NCI-H2081 (cell line): ENCODE results near the gene ZFHX3.

Experiments
- DNase-seq, 2 experiments: peaks; one replicate each; lab custom pipeline; 2025; lab: John Stamatoyannopoulos, UW

Gene ZFHX3

DNA sequence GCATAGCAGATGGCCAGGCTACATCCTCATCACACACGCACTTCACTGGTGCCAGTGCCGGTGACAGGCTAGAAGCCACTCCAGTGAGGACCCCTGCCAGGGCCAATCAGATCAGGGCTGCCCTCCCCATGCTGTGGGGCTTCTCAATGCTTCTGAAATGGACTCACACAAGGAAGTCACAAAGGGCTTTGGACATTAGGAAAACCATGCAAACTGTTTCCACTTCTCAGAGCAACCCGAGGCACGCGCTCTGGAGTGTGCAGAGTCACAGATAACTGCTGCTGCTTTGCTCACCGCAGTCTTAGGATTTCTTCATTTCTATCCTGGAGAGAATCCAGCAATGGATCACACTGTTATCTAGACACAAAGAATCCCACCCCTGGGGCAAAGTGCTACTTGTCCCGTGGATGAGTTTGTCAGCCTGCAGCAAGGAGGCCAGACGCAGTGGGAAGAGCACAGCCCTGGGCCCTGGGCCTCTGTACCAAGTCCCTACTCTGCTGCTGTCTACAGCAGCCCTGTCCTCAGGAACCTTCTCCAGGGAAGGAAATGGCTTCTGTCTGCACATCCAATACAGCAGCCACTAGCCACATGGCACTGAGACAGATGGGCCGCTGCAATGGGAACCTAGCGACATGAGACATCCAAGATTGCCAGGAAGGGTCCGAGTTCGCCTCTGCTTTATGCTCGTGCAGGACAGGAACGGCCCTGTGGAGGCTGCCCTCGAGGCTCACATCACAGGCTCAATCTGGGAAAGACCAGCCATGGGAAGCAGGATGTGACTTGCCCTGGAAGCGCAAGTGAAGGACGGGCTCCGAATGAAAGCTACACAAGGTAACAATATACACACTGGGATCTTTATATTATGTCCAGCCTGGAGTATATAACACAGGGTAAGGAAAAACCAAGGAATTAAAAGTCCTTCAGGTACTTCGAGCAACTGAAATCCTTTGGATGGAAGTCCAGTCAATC is 169.3 kb downstream of the ZFHX3 start:
- no peak for DNase-seq

- DNase-seq: no peak
These were observed 170.4 kb downstream of the ZFHX3 start for GRCh38 chr16:72877374-72878028.

DNA sequence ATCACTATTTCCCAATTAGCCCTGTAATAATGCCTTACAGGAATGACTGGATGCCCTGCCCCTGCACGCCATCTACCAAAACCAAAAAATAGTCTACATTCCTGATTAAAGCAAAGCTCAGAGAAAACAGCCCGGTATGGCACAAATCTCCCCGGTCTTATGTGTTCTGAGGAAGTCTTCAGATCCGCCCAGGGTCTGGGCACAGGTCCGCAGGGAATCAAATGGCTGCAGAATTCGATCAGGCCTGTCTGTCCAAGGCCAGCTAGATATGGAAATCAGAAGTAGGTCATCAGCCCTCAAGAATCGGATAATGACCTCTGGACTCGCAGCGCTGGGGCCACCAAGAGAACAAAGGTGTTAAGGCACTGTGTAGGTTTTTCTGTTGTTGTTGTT is 171.0 kb downstream of the ZFHX3 start:
- DNase-seq: no peak

DNA sequence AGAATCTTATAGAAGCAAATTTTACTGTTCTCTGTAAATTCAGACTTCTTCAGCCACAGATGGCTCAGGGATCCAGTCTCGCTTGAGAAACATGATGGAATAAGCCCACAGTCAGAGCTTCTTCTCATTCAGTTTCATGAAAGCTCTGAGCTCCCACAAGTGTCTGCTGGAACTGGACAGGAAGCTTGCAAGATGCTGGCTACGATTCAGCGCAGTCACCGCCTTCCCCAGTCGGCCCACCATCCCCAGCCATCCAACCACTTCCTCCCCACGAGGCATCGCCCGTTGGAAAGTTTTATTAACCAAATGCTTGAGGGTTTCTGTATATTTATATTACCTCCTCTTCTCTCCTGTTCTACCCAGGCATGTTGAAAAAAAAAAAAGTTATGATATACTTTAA is 171.7 kb downstream of the ZFHX3 start:
- no peak for DNase-seq

DNA sequence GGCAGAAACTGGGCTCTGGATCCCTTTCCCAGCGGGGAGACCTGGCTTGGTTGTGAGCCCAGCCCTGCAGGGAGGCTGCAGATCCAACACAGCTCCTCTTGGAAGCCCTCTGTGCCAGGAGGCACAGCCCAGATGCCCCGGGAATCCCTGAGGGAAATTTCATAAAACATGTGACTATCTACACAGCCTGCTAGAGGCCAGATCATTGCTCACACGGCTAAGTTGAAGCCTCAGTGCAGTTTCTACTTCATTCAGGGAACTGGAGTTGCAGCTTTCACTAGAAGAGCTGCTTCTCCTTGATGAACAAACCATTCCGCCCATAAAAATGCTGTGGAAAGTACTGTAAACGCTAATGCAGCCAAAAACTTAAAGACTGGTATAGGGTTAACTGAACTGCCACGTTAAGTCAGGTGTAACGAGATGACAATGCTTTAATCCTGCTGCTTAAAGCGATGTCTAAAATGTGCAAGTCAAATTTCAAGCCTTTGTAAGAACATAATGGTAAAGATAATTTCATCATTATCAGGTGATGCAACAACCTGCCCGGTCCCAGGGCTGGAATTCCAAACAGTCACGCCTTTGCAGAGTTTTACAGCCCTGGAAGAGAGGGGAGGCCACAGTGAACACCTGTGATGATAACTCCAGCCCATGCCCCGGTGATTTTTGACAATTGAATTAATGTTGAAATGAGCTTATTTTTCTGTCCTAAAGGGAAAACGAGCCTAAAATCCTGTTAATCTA is 172.5 kb downstream of the ZFHX3 start:
- no peak for DNase-seq

DNA sequence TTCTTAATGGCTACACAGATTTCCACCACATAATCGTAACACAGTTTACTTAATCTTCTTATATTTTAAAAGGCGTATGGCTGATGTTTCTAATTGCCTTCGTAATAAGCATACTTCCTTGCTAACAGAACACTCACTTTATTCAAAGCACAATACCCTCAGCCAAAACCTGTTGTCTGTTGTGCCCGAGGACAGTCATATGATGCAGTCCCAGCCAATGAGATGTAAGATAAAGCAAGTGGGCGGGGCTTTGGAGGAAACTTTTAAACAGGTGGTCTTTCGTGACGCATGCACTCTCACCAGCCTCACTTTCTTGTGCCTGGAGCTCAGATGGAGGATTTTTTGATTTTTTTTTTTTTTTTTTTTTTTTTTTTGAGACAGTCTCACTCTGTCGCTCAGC is 174.1 kb downstream of the ZFHX3 start:
- DNase-seq: no peak

- DNase-seq: no peak
These were observed 174.9 kb downstream of the ZFHX3 start for GRCh38 chr16:72873044-72873443.

DNA sequence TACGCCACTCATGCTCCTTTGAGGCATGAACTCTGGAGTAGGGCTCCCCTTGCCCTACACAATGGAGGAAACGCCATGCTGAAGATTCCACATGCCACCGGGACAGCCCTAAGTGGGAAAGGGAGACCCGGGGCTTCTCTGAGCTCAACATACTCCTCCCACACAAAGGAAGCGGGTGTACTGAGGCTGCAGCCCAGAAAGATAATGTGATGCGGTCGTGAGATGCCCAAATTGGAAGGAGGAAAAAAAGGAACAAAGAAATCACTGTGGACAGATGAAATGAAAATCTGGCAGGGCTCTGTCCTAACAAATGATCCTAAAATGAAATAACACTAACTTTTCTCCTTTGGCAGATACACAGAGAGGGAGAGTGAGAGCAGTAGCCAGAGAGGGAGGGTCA is 182.1 kb downstream of the ZFHX3 start:
- DNase-seq: no peak

GRCh38 chr16:72865258-72865657 is 182.7 kb downstream of the ZFHX3 start:
- DNase-seq: no peak

- no peak for DNase-seq
These were observed 183.6 kb downstream of the ZFHX3 start for GRCh38 chr16:72864130-72864833.

DNA sequence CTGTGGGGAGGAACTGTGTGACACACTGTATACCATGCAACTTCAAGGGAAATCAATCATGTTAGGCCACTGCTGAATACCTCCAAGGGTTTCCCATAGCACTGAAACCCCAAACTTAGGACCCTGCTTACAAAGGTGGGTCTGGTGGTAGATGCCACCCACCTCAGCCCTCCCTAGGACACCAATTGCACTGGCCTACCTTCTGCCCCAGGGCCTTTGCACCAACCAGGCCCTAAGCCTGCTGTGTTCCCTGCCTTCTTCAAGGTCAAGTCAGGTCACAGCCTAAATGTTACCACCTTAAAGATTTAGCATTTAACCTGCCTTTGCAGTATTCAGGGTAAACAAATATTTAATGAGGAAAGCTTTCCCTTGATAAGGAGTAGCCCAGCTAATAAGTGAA is 185.8 kb downstream of the ZFHX3 start:
- DNase-seq: no peak

GRCh38 chr16:72860726-72861562 is 187.0 kb downstream of the ZFHX3 start:
- no peak for DNase-seq

DNA sequence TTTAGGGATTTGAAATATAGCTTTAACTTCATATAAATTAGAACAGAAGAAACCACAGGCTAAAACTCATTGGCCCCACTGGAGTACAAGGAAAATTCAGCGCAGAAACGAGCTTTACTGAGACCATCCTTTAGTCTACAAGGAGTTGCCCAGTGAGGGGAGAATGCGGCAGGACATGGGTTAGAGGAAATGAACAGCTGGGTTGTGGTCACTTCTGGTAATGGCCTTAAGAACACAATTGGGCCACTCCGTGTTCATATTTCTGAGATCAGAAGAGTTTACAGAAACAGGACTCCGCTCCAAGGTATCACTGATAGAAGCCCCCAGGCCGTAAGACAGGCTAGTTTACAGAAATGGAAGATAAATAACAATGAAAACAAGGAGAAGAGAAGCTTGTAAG is 188.3 kb downstream of the ZFHX3 start:
- DNase-seq: no peak

- no peak for DNase-seq
These were observed 189.0 kb downstream of the ZFHX3 start for GRCh38 chr16:72858665-72859493.

GRCh38 chr16:72857834-72858664 is 189.9 kb downstream of the ZFHX3 start:
- no peak for DNase-seq

DNA sequence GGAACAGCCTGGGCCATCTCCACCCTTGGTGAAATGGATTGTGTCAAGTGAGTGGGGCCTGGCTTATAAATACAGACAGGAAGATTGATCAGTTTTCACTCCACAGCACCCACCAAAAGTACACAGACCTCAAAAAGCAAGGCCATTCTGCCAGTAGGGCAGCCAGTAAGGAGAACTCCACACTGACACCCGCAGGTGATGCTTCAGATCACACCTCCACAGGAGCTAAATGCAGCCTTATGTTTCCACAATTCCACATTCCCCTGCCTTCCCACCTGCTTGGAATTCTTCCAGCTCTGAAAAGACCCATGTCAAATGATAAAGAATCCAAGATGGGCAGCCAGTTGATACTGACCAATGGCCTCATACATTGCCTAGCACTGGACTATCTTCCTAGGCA is 191.1 kb downstream of the ZFHX3 start:
- peak; percentile 16 to 42 for DNase-seq

GRCh38 chr16:72854267-72854959 is 193.5 kb downstream of the ZFHX3 start:
- DNase-seq: no peak

GRCh38 chr16:72853575-72854266 is 194.2 kb downstream of the ZFHX3 start:
- no peak for DNase-seq
